HG03354 (cell line): ENCODE measurements around the gene TBX21.

Experiments used
- ATAC-seq: cut with Tn5 transposase; IDR thresholded peaks from one replicate; pipeline ENCODE4 v1.9.1; 2021; ENCODE audit warnings: mild to moderate bottlenecking; ENCODE audit not compliant: unreplicated experiment, poor library complexity, severe bottlenecking

The TBX21 gene

GRCh38 chr17:47709594-47709993 is 23.4 kb upstream of the TBX21 start:
- no peak for ATAC-seq

GRCh38 chr17:47711366-47712099 is 21.5 kb upstream of the TBX21 start:
- no peak for ATAC-seq

- no peak for ATAC-seq
Observed at GRCh38 chr17:47712330-47713023, 20.6 kb upstream of the TBX21 start.

- no peak for ATAC-seq
Observed at GRCh38 chr17:47713980-47714700, 18.9 kb upstream of the TBX21 start.

- ATAC-seq: no peak
Observed at GRCh38 chr17:47714773-47715396, 18.2 kb upstream of the TBX21 start.

GRCh38 chr17:47715669-47716325 is 17.2 kb upstream of the TBX21 start:
- no peak for ATAC-seq

- no peak for ATAC-seq
Observed at GRCh38 chr17:47716375-47716774, 16.7 kb upstream of the TBX21 start.

GRCh38 chr17:47717261-47717697 is 15.8 kb upstream of the TBX21 start:
- ATAC-seq: no peak

GRCh38 chr17:47717979-47718621 is 14.9 kb upstream of the TBX21 start:
- ATAC-seq: no peak

GRCh38 chr17:47718634-47719405 is 14.2 kb upstream of the TBX21 start:
- no peak for ATAC-seq

GRCh38 chr17:47719411-47720152 is 13.5 kb upstream of the TBX21 start:
- no peak for ATAC-seq

- no peak for ATAC-seq
Observed at GRCh38 chr17:47720196-47720595, 12.8 kb upstream of the TBX21 start.

GRCh38 chr17:47720754-47721533 is 12.1 kb upstream of the TBX21 start:
- peak; percentile 33 for ATAC-seq

- ATAC-seq: no peak
Observed at GRCh38 chr17:47721725-47722124, 11.3 kb upstream of the TBX21 start.

GRCh38 chr17:47724705-47725104 is 8.3 kb upstream of the TBX21 start:
- ATAC-seq: no peak

- ATAC-seq: no peak
Observed at GRCh38 chr17:47725446-47726111, 7.5 kb upstream of the TBX21 start.
